ENCODE measurements around the gene PRRX2. TPM values are rescaled to one million over a fixed set of nuclear protein-coding genes. Genes with fewer than 3 reads are reported as not detected.

Gene PRRX2
- total and polyA plus RNA-seq, 2 experiments from 2014 or later: 5.8 to 8.3 TPM

DNA sequence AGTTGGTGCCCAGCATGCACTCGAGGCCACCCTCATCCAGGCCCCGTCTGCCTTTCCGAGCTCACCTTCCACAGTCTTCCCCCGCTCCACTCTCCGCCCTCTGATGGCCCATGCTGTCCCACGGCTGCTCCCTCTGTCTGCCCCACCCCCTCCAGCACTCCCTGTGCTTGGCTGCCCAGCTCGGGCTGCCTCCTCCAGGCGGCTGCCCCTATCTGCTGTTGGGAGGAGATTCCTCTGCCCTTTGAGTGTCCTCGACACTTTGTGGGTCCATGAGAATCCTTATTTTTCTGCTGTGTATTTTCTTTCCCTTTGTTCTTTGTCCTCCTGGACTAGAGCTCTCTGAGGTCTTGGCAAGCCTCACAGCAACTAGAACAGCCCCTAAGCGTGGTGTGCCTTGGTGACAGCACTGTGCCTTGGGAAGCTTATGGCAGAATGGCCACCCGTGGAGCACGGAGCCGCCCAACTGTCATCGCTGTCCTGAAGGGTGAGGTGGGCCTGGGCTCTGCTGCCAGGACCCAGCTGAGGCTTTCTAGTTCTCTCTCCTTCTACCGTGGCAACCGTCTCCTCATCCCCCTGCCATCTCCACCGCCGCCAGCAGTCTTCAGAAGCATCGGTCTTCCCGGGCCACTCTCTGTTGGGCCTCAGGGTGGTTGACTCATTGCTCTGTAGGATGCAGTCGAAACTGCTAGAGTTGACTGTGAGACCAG, 34.3 kb upstream of the PRRX2 start:
- H3K36me3 Mint-ChIP-seq (ENCODE audit: low read depth): peaks cover 49% of the 10 kb centered on the region
- Histone ChIP-seq H3K27me3 (ENCODE audit: insufficient read depth) (no peaks in the 10 kb centered on the region), H2AFZ (no peak overlapping the region), H3K9me2 (ENCODE audit: insufficient read depth) (no peaks in the 10 kb centered on the region), H3K79me2 (replicated peaks; ENCODE audit: insufficient read depth) (peaks cover 79% of the 10 kb centered on the region), H3F3A (replicated peaks; ENCODE audit: low read depth) (peaks cover 2% of the 10 kb centered on the region; the same call in 1 of the 2 replicates), H3K4me3 (no peak overlapping the region), H4K20me1 (replicated peaks; ENCODE audit: insufficient read depth) (peaks cover 67% of the 10 kb centered on the region), H3K4me1 (ENCODE audit: insufficient read depth) (peaks cover 19% of the 10 kb centered on the region), H3K27ac (ENCODE audit: low read depth) (no peak overlapping the region), H3K4me2 (no peak overlapping the region), H3K36me3 (ENCODE audit: insufficient read depth) (no peaks in the 10 kb centered on the region; the same call in 1 of the 2 replicates)
- H3K9me3 Mint-ChIP-seq: no peaks in the 10 kb centered on the region
- no peak for TF ChIP-seq EZH2 (IDR thresholded peaks at IDR 0.05; ENCODE audit: low read depth, unreplicated experiment)
- TF ChIP-seq, protein P1, sequence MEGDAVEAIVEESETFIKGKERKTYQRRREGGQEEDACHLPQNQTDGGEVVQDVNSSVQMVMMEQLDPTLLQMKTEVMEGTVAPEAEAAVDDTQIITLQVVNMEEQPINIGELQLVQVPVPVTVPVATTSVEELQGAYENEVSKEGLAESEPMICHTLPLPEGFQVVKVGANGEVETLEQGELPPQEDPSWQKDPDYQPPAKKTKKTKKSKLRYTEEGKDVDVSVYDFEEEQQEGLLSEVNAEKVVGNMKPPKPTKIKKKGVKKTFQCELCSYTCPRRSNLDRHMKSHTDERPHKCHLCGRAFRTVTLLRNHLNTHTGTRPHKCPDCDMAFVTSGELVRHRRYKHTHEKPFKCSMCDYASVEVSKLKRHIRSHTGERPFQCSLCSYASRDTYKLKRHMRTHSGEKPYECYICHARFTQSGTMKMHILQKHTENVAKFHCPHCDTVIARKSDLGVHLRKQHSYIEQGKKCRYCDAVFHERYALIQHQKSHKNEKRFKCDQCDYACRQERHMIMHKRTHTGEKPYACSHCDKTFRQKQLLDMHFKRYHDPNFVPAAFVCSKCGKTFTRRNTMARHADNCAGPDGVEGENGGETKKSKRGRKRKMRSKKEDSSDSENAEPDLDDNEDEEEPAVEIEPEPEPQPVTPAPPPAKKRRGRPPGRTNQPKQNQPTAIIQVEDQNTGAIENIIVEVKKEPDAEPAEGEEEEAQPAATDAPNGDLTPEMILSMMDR (conservative IDR thresholded peaks at IDR 0.05; ENCODE audit: low read depth in 2 of 2): no peak
- TF ChIP-seq JUNB (IDR thresholded peaks at IDR 0.05; ENCODE audit: unreplicated experiment): no peak
- TF ChIP-seq NANOG (IDR thresholded peaks at IDR 0.05; ENCODE audit: borderline replicate concordance): no peak
- TF ChIP-seq POLR2AphosphoS5 (IDR thresholded peaks at IDR 0.05; ENCODE audit: low read depth): no peak
- no peak for TF ChIP-seq ZNF114 (CRISPR knock-in tag; IDR thresholded peaks at IDR 0.05)
- TF ChIP-seq, protein P2, sequence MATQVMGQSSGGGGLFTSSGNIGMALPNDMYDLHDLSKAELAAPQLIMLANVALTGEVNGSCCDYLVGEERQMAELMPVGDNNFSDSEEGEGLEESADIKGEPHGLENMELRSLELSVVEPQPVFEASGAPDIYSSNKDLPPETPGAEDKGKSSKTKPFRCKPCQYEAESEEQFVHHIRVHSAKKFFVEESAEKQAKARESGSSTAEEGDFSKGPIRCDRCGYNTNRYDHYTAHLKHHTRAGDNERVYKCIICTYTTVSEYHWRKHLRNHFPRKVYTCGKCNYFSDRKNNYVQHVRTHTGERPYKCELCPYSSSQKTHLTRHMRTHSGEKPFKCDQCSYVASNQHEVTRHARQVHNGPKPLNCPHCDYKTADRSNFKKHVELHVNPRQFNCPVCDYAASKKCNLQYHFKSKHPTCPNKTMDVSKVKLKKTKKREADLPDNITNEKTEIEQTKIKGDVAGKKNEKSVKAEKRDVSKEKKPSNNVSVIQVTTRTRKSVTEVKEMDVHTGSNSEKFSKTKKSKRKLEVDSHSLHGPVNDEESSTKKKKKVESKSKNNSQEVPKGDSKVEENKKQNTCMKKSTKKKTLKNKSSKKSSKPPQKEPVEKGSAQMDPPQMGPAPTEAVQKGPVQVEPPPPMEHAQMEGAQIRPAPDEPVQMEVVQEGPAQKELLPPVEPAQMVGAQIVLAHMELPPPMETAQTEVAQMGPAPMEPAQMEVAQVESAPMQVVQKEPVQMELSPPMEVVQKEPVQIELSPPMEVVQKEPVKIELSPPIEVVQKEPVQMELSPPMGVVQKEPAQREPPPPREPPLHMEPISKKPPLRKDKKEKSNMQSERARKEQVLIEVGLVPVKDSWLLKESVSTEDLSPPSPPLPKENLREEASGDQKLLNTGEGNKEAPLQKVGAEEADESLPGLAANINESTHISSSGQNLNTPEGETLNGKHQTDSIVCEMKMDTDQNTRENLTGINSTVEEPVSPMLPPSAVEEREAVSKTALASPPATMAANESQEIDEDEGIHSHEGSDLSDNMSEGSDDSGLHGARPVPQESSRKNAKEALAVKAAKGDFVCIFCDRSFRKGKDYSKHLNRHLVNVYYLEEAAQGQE (IDR thresholded peaks at IDR 0.05; ENCODE audit: unreplicated experiment): no peak
- DNase-seq (ENCODE audit: low spot score) (no peak), ATAC-seq (peak; percentile 15)
- peaks cover 12% of the 10 kb centered on the region for H3K27me3 Mint-ChIP-seq (ENCODE audit: insufficient read depth, low read depth, poor library complexity)
- H3K4me1 Mint-ChIP-seq: peaks cover 41% of the 10 kb centered on the region
- H3K27ac Mint-ChIP-seq: peak overlapping the region; percentile 62
- H3K4me3 Mint-ChIP-seq: no peak overlapping the region; the same call in 2 of the 3 replicates

DNA sequence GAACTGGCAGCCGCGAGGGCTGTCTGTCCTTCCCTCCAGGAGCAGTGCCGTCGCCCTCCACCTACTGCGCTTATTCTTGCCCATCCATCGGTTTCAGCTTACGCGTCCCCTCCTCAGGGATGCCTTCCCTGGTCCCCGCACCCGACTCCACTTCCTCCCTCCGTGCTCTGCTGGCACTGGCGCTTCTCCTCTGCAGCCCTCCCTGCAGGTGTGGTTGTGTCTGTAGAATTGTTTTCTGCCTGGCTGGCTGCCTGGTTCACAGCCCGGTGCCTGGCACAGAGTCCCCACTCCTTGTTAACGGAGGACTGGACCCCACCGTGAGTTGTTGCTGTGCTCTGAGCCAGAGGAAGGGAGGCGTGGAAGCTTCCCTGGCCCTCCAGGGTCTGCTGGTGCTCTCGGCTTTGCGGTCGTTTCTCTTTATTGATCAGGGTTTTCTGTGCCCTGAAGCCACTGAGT, 33.7 kb upstream of the PRRX2 start:
- Histone ChIP-seq H3K4me2 (no peak overlapping the region), H4K20me1 (replicated peaks; ENCODE audit: insufficient read depth) (peaks cover 69% of the 10 kb centered on the region)
- peaks cover 40% of the 10 kb centered on the region for H3K4me1 Mint-ChIP-seq
- TF ChIP-seq, protein P1 (conservative IDR thresholded peaks at IDR 0.05; ENCODE audit: low read depth in 2 of 2): no peak
- TF ChIP-seq NANOG (IDR thresholded peaks at IDR 0.05; ENCODE audit: borderline replicate concordance) (no peak), EZH2phosphoT487 (IDR thresholded peaks at IDR 0.05; ENCODE audit: unreplicated experiment) (no peak), POLR2AphosphoS5 (IDR thresholded peaks at IDR 0.05; ENCODE audit: low read depth) (no peak), ZNF331 (CRISPR knock-in tag; IDR thresholded peaks at IDR 0.05; ENCODE audit: low read depth) (no peak), STAT1 (IDR thresholded peaks at IDR 0.05; ENCODE audit: unreplicated experiment) (no peak), EZH2 (IDR thresholded peaks at IDR 0.05; ENCODE audit: low read depth, unreplicated experiment) (no peak)
- TF ChIP-seq, protein P2 (IDR thresholded peaks at IDR 0.05; ENCODE audit: unreplicated experiment): no peak

More for the DNA sequence above, 33.7 kb upstream of the PRRX2 start:
- peak overlapping the region; percentile 15; the same call in 1 of the 2 replicates for H3K27ac Mint-ChIP-seq
- no peak overlapping the region for H3K4me3 ChIP-seq
- peaks cover 73% of the 10 kb centered on the region for H3K79me2 ChIP-seq (replicated peaks; ENCODE audit: insufficient read depth)
- H3K9me2 ChIP-seq (ENCODE audit: insufficient read depth): no peaks in the 10 kb centered on the region
- H3K27ac ChIP-seq (ENCODE audit: low read depth): no peak overlapping the region
- H3K36me3 ChIP-seq (ENCODE audit: insufficient read depth): no peaks in the 10 kb centered on the region; the same call in 1 of the 2 replicates
- DNase-seq (ENCODE audit: low spot score) (no peak), ATAC-seq (no peak)
- no peak overlapping the region for H3K4me3 Mint-ChIP-seq
- peaks cover 2% of the 10 kb centered on the region; the same call in 1 of the 2 replicates for H3F3A ChIP-seq (replicated peaks; ENCODE audit: low read depth)
- H3K27me3 Mint-ChIP-seq (ENCODE audit: insufficient read depth, low read depth, poor library complexity): peaks cover 12% of the 10 kb centered on the region
- H2AFZ ChIP-seq: no peak overlapping the region
- peaks cover 49% of the 10 kb centered on the region for H3K36me3 Mint-ChIP-seq (ENCODE audit: low read depth)
- H3K4me1 ChIP-seq (ENCODE audit: insufficient read depth): peaks cover 17% of the 10 kb centered on the region
- no peaks in the 10 kb centered on the region for H3K9me3 Mint-ChIP-seq
- no peaks in the 10 kb centered on the region for H3K27me3 ChIP-seq (ENCODE audit: insufficient read depth)

All from GM23338 (cell line).